GM12874 (cell line): ENCODE results near the gene SARS1.

Experiments
- CTCF ChIP-seq: IDR thresholded peaks from 2 replicates; pipeline ENCODE4 v1.5.1; 2011; ENCODE audit warnings: low read depth, mild to moderate bottlenecking, control low read depth, low read length, moderate library complexity; ENCODE audit not compliant: insufficient read depth

The SARS1 gene

GRCh38 chr1:109183058-109183738 is 30.5 kb upstream of the SARS1 start:
- TF ChIP-seq CTCF, result no peak

GRCh38 chr1:109184687-109185086 is 29.0 kb upstream of the SARS1 start:
- no peak for TF ChIP-seq CTCF

DNA sequence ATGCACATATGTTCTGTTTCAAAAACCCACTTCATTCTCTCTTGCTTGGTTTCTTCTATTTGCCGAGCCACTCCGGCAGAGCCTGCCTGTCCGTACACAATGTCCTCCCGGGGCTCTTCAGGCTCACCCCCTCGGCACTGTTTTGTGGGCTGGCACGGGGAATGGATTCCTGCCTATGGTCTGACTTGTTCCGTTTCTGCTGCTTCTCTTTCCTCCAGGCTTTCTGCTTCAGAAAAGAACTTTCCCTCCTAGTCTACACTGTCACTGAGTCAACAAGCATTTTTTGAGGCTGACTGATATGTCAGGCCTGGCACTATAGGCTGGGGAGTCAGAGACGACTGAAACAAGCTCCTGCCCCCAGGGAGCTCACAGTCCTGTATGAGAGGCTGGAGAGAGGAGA is 28.4 kb upstream of the SARS1 start:
- TF ChIP-seq CTCF, result no peak

GRCh38 chr1:109185990-109186732 is 27.6 kb upstream of the SARS1 start:
- TF ChIP-seq CTCF, result no peak

DNA sequence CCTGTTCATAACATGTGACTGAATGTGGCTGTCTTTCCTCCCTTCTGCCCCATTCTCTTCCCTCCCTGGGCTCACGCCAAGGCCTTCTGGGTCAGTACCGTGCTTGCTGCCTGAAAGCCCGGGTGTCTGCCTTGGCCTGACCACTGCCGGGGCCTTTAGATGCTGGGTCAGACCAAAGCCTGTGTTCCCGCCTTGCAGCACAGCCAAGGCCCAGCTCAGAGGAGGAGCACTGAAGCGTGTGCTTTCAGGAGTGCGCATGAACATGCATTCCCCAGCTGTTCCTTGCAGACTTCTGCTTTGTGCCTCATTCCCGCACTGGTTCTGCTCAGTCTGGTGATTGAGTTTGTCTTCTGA is 27.0 kb upstream of the SARS1 start:
- TF ChIP-seq CTCF, result no peak

- no peak for TF ChIP-seq CTCF
Measured at GRCh38 chr1:109187127-109187526, 26.6 kb upstream of the SARS1 start.

DNA sequence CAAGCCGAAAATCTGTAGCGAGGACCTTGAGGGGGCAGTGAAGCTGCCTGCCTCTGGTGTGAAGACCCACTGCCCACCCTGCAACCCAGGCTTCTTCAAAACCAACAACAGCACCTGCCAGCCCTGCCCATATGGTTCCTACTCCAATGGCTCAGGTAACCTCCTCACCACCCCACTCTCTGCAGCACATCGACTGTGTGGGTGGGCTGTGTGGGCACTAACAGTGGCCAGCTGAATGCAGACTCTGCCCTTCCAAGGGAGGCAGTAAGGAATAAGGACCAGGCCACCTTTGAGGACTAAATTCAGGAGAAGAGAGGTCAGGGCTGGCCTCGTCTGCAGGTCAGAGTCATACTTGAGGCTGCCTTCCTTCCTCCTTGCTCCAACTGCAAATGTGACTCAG is 25.5 kb upstream of the SARS1 start:
- TF ChIP-seq CTCF, result no peak
